ENCODE data around the gene SARS2. TPM values are rescaled to one million over a fixed set of nuclear protein-coding genes. Genes with fewer than 3 reads are reported as not detected.

Gene SARS2
- total RNA-seq, 4 donors from 2014 or later: 26.6 to 52.0 (median 37.8) TPM

- no peak for DNase-seq
- intact Hi-C loops (cut with DNase I): no loop called here
Observed at GRCh38 chr19:38917921-38918491, 12.6 kb downstream of the SARS2 start.

GRCh38 chr19:38917516-38917915 lies 13.0 kb downstream of the SARS2 start:
- H3K27ac ChIP-seq: no peak overlapping the region
- H3K4me3 ChIP-seq (replicated peaks in 1 of 3): no peak overlapping the region
- no peak for DNase-seq
- no peaks in the 10 kb centered on the region for H3K4me1 ChIP-seq
- no peaks in the 10 kb centered on the region for H3K27me3 ChIP-seq
- WGBS, 2 donors: 83 to 86% methylated on average over 8 to 9 of the region's 9 CpGs
- peaks cover 6% of the 10 kb centered on the region in 2 donors for H3K36me3 ChIP-seq
- H3K9me3 ChIP-seq: no peaks in the 10 kb centered on the region
- intact Hi-C loops (cut with DNase I): no loop called here
- TF ChIP-seq POLR2A (IDR thresholded peaks at IDR 0.05) (no peak), CTCF (IDR thresholded peaks at IDR 0.05) (no peak)

More at GRCh38 chr19:38917921-38918491, 12.6 kb downstream of the SARS2 start:
- Histone ChIP-seq H3K36me3 (peaks cover 6% of the 10 kb centered on the region in 2 donors), H3K9me3 (no peaks in the 10 kb centered on the region), H3K4me3 (replicated peaks in 1 of 3) (no peak overlapping the region), H3K27me3 (no peaks in the 10 kb centered on the region), H3K27ac (no peak overlapping the region), H3K4me1 (no peaks in the 10 kb centered on the region)
- WGBS, 2 donors: 84 to 90% methylated on average over 10 to 13 of the region's 13 CpGs
- TF ChIP-seq POLR2A (IDR thresholded peaks at IDR 0.05) (no peak), CTCF (IDR thresholded peaks at IDR 0.05) (no peak)

GRCh38 chr19:38915329-38916321 lies 14.9 kb downstream of the SARS2 start:
- DNase-seq: no peak
- no peaks in the 10 kb centered on the region for H3K36me3 ChIP-seq
- WGBS, 2 donors: 92 to 93% methylated on average over 36 to 44 of the region's 44 CpGs

GRCh38 chr19:38913958-38914357 lies 16.6 kb downstream of the SARS2 start:
- Histone ChIP-seq H3K4me1 (no peaks in the 10 kb centered on the region), H3K4me3 (replicated peaks in 1 of 3) (no peak overlapping the region), H3K36me3 (no peaks in the 10 kb centered on the region), H3K27ac (no peak overlapping the region), H3K9me3 (no peaks in the 10 kb centered on the region), H3K27me3 (no peaks in the 10 kb centered on the region)
- intact Hi-C loops (cut with DNase I): no loop called here
- no peak for TF ChIP-seq CTCF (IDR thresholded peaks at IDR 0.05)
- TF ChIP-seq POLR2A (IDR thresholded peaks at IDR 0.05): no peak
- no peak for DNase-seq
- WGBS, 2 donors: 89 to 90% methylated on average over 8 of the region's 8 CpGs

More at GRCh38 chr19:38915329-38916321, 14.9 kb downstream of the SARS2 start:
- Histone ChIP-seq H3K4me3 (replicated peaks in 1 of 3) (no peak overlapping the region), H3K9me3 (no peaks in the 10 kb centered on the region), H3K27me3 (no peaks in the 10 kb centered on the region), H3K27ac (no peak overlapping the region), H3K4me1 (no peaks in the 10 kb centered on the region)
- intact Hi-C loops (cut with DNase I): no loop called here
- no peak for TF ChIP-seq CTCF (IDR thresholded peaks at IDR 0.05)
- TF ChIP-seq POLR2A (IDR thresholded peaks at IDR 0.05): no peak
